PC-9 (cell line): ENCODE results near the gene CALML5. TPM values are rescaled to one million over a fixed set of nuclear protein-coding genes. Genes with fewer than 3 reads are reported as not detected.

Experiments
- BruUV-seq: library from RNA; stranded (reverse); fragments of 400-500 nt; replicated peaks from 2 replicates; lab custom pipeline; 2021; lab: Mats Ljungman, UMichigan
- CTCF ChIA-PET: fragments of 300-600 bp; sonication (Branson Sonifier 250); formaldehyde crosslinking; loops from one replicate; lab custom pipeline; 2022; ENCODE audit warnings: antibody characterized with exemption; lab: Charles Lee
- POLR2A ChIA-PET: fragments of 300-600 bp; sonication (Branson Sonifier 250); formaldehyde crosslinking; loops from one replicate; lab custom pipeline; 2022; ENCODE audit warnings: antibody characterized with exemption; ENCODE audit not compliant: unreplicated experiment; lab: Charles Lee
- DNase-seq, 2 experiments: peaks; one replicate each; pipeline versions ENCODE4 v3.0.0 to v3.0.0-alpha.2; 2015 to 2022; ENCODE audit warnings: mixed read lengths in 1 of 2
- H2AFZ ChIP-seq: fragments of 200-600 bp; sonication (generic); 2 replicates; pipeline ENCODE4 v1.8.1; 2017; ENCODE audit warnings: antibody characterized with exemption
- H3F3A ChIP-seq: fragments of 200-600 bp; sonication (generic); 2 replicates; pipeline ENCODE4 v1.8.1; 2017; ENCODE audit warnings: antibody characterized with exemption, mild to moderate bottlenecking, low read depth; ENCODE audit not compliant: insufficient read depth
- H3K27ac ChIP-seq: fragments of 200-600 bp; sonication (generic); 2 replicates; pipeline ENCODE4 v1.6.1; 2016; ENCODE audit warnings: mixed run types
- H3K27me3 ChIP-seq: fragments of 200-600 bp; sonication (generic); 2 replicates; pipeline ENCODE4 v1.6.1; 2016; ENCODE audit warnings: low read depth, mixed run types; ENCODE audit not compliant: insufficient read depth
- H3K36me3 ChIP-seq: fragments of 200-600 bp; sonication (generic); 2 replicates; pipeline ENCODE4 v1.6.1; 2016; ENCODE audit warnings: low read depth, mixed run types
- H3K4me1 ChIP-seq: fragments of 200-600 bp; sonication (generic); replicated peaks from 2 replicates; pipeline ENCODE4 v1.6.1; 2016; ENCODE audit warnings: mixed run types; ENCODE audit not compliant: insufficient read depth
- H3K4me2 ChIP-seq: fragments of 200-600 bp; sonication (generic); 2 replicates; pipeline ENCODE4 v1.6.1; 2017; ENCODE audit warnings: mixed run types
- H3K4me3 ChIP-seq: fragments of 200-600 bp; sonication (generic); 2 replicates; pipeline ENCODE4 v1.6.1; 2016; ENCODE audit warnings: mixed run types
- H3K79me2 ChIP-seq: fragments of 200-600 bp; sonication (generic); 2 replicates; pipeline ENCODE4 v1.6.1; 2017; ENCODE audit warnings: low read depth, mixed run types
- H3K9me2 ChIP-seq: fragments of 200-600 bp; sonication (generic); 2 replicates; pipeline ENCODE4 v1.8.1; 2017; ENCODE audit warnings: mild to moderate bottlenecking; ENCODE audit not compliant: insufficient read depth
- H3K9me3 ChIP-seq: fragments of 200-600 bp; sonication (generic); 2 replicates; pipeline ENCODE4 v1.8.1; 2016; ENCODE audit warnings: low read depth; ENCODE audit not compliant: insufficient read depth
- H4K20me1 ChIP-seq: fragments of 200-600 bp; sonication (generic); 2 replicates; pipeline ENCODE4 v1.8.1; 2017; ENCODE audit not compliant: insufficient read depth
- EZH2 ChIP-seq: fragments of 200-600 bp; sonication (generic); IDR thresholded peaks from 2 replicates; pipeline ENCODE4 v1.8.0; 2017; ENCODE audit warnings: antibody characterized with exemption, low read depth
- intact Hi-C: fragments of 100-400 bp; cut with micrococcal nuclease; formaldehyde crosslinking; loops from one replicate; pipeline ENCODE4 v1.10.0; 2022; ENCODE audit not compliant: unreplicated experiment
- total RNA-seq: library from RNA; stranded (reverse); gene quantifications from 2 replicates; pipeline ENCODE4 v1.2.3, GENCODE V29; 2021
- TF ChIP-seq, protein P1 (sequence below): fragments of 200-600 bp; sonication (generic); conservative IDR thresholded peaks from 2 replicates; pipeline ENCODE4 v1.6.1; 2017; ENCODE audit warnings: mixed run types, antibody characterized with exemption, mild to moderate bottlenecking, moderate library complexity

The CALML5 gene
- total RNA-seq, 1 experiment from 2014 or later: 3.0 TPM

- H3K9me3 ChIP-seq: no peaks in the 10 kb centered on the region
- no peak overlapping the region for H3K27ac ChIP-seq
- H3K79me2 ChIP-seq: no peaks in the 10 kb centered on the region; the same call in 1 of the 2 replicates
- H3K27me3 ChIP-seq: no peaks in the 10 kb centered on the region
- BruUV-seq: no TSS peak
- no peaks in the 10 kb centered on the region for H3K36me3 ChIP-seq
- no peak for DNase-seq
- no peaks in the 10 kb centered on the region for H3K9me2 ChIP-seq
- intact Hi-C loops: no loop called here
- POLR2A ChIA-PET: no interaction called here
- H3K4me3 ChIP-seq: no peak overlapping the region
- H3F3A ChIP-seq: peaks cover 20% of the 10 kb centered on the region
- CTCF ChIA-PET: no interaction called here
- no peaks in the 10 kb centered on the region for H4K20me1 ChIP-seq
- TF ChIP-seq EZH2: no peak
- TF ChIP-seq, protein P1, sequence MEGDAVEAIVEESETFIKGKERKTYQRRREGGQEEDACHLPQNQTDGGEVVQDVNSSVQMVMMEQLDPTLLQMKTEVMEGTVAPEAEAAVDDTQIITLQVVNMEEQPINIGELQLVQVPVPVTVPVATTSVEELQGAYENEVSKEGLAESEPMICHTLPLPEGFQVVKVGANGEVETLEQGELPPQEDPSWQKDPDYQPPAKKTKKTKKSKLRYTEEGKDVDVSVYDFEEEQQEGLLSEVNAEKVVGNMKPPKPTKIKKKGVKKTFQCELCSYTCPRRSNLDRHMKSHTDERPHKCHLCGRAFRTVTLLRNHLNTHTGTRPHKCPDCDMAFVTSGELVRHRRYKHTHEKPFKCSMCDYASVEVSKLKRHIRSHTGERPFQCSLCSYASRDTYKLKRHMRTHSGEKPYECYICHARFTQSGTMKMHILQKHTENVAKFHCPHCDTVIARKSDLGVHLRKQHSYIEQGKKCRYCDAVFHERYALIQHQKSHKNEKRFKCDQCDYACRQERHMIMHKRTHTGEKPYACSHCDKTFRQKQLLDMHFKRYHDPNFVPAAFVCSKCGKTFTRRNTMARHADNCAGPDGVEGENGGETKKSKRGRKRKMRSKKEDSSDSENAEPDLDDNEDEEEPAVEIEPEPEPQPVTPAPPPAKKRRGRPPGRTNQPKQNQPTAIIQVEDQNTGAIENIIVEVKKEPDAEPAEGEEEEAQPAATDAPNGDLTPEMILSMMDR: no peak
- no peak overlapping the region for H2AFZ ChIP-seq
- peaks cover 22% of the 10 kb centered on the region for H3K4me1 ChIP-seq
- H3K4me2 ChIP-seq: no peak overlapping the region
These were observed 14.1 kb downstream of the CALML5 start for GRCh38 chr10:5485290-5485689.

- Histone ChIP-seq H3K27ac (no peak overlapping the region), H3K4me2 (no peak overlapping the region), H3F3A (peaks cover 13% of the 10 kb centered on the region), H3K79me2 (no peaks in the 10 kb centered on the region; the same call in 1 of the 2 replicates), H3K4me3 (no peak overlapping the region), H3K4me1 (peaks cover 12% of the 10 kb centered on the region), H3K36me3 (no peaks in the 10 kb centered on the region), H3K9me2 (no peaks in the 10 kb centered on the region), H3K27me3 (no peaks in the 10 kb centered on the region), H3K9me3 (no peaks in the 10 kb centered on the region), H2AFZ (no peak overlapping the region), H4K20me1 (no peaks in the 10 kb centered on the region)
- ChIA-PET POLR2A (no interaction called here), CTCF (no interaction called here)
- no TSS peak for BruUV-seq
- DNase-seq: no peak
- intact Hi-C loops: no loop called here
- TF ChIP-seq, protein P1: no peak
- TF ChIP-seq EZH2: no peak
These were observed 15.2 kb downstream of the CALML5 start for GRCh38 chr10:5484205-5484604.

GRCh38 chr10:5482016-5482415, 17.4 kb downstream of the CALML5 start:
- H3F3A ChIP-seq: no peaks in the 10 kb centered on the region
- H2AFZ ChIP-seq: no peak overlapping the region
- TF ChIP-seq, protein P1: no peak
- no peak for TF ChIP-seq EZH2
- no peaks in the 10 kb centered on the region for H3K9me3 ChIP-seq
- H3K9me2 ChIP-seq: no peaks in the 10 kb centered on the region
- H3K79me2 ChIP-seq: no peaks in the 10 kb centered on the region
- no peaks in the 10 kb centered on the region for H3K27me3 ChIP-seq
- ChIA-PET CTCF (no interaction called here), POLR2A (no interaction called here)
- no peak overlapping the region for H3K4me3 ChIP-seq
- no TSS peak for BruUV-seq
- H4K20me1 ChIP-seq: no peaks in the 10 kb centered on the region
- no peak overlapping the region for H3K4me2 ChIP-seq
- no peak for DNase-seq
- H3K4me1 ChIP-seq: no peaks in the 10 kb centered on the region
- H3K27ac ChIP-seq: no peak overlapping the region
- intact Hi-C loops: no loop called here
- no peaks in the 10 kb centered on the region for H3K36me3 ChIP-seq
